ENCODE measurements around the gene ABCA9. TPM values are rescaled to one million over a fixed set of nuclear protein-coding genes. Genes with fewer than 3 reads are reported as not detected.
"Not testable (repeated sequence)": the region's sequence is repeated elsewhere in the genome, so short reads cannot be mapped to it uniquely, and the experiment has no call there.

ABCA9 gene
- total RNA-seq, 1 donor from 2014 or later, result 118 TPM

GRCh38 chr17:69044371-69044770 is 16.4 kb downstream of the ABCA9 start:
- intact Hi-C loops (cut with DNase I), result no loop called here
- no peak for ATAC-seq
- no peak for DNase-seq (ENCODE audit: low spot score)

GRCh38 chr17:69043098-69043734 is 17.5 kb downstream of the ABCA9 start:
- ATAC-seq (no peak), DNase-seq (ENCODE audit: low spot score) (no peak)
- intact Hi-C loops (cut with DNase I), result no loop called here

- intact Hi-C loops (cut with DNase I), result no loop called here
- no peak for DNase-seq (ENCODE audit: low spot score)
- no peak for ATAC-seq
Observed at GRCh38 chr17:69042308-69042707, 18.4 kb downstream of the ABCA9 start.

GRCh38 chr17:69031839-69032238 is 28.9 kb downstream of the ABCA9 start:
- DNase-seq (ENCODE audit: low spot score) (no peak), ATAC-seq (no peak)
- intact Hi-C loops (cut with DNase I), result no loop called here

GRCh38 chr17:69030169-69030568 is 30.6 kb downstream of the ABCA9 start:
- DNase-seq (ENCODE audit: low spot score) (no peak), ATAC-seq (no peak)
- intact Hi-C loops (cut with DNase I), result no loop called here

- ATAC-seq, result no peak
- DNase-seq (ENCODE audit: low spot score), result no peak
- intact Hi-C loops (cut with DNase I), result no loop called here
Observed at GRCh38 chr17:69018687-69019086, 42.0 kb downstream of the ABCA9 start.

- no peak for ATAC-seq
Observed at GRCh38 chr17:69018022-69018615, 42.6 kb downstream of the ABCA9 start.

GRCh38 chr17:69015631-69016030 is 45.1 kb downstream of the ABCA9 start:
- intact Hi-C loops (cut with DNase I), result no loop called here
- ATAC-seq (no peak), DNase-seq (ENCODE audit: low spot score) (no peak)

More at GRCh38 chr17:69018022-69018615, 42.6 kb downstream of the ABCA9 start:
- intact Hi-C loops (cut with DNase I), result no loop called here
- DNase-seq (ENCODE audit: low spot score), result no peak

- ATAC-seq (no peak), DNase-seq (ENCODE audit: low spot score) (no peak)
- intact Hi-C loops (cut with DNase I), result no loop called here
Observed at GRCh38 chr17:69012895-69013805, 47.6 kb downstream of the ABCA9 start.

- DNase-seq (ENCODE audit: low spot score) (no peak), ATAC-seq (no peak)
- intact Hi-C loops (cut with DNase I), result no loop called here
Observed at GRCh38 chr17:69009930-69010329, 50.8 kb downstream of the ABCA9 start.

GRCh38 chr17:69004759-69005158 is 56.0 kb downstream of the ABCA9 start:
- ATAC-seq; DNase-seq (ENCODE audit: low spot score); intact Hi-C loops (cut with DNase I): not testable (repeated sequence)

GRCh38 chr17:68999743-69000142 is 61.0 kb downstream of the ABCA9 start:
- intact Hi-C loops (cut with DNase I); ATAC-seq; DNase-seq (ENCODE audit: low spot score): not testable (repeated sequence)

GRCh38 chr17:68993112-68993511 is 67.6 kb downstream of the ABCA9 start:
- ATAC-seq (no peak), DNase-seq (ENCODE audit: low spot score) (no peak)
- intact Hi-C loops (cut with DNase I), result no loop called here

- intact Hi-C loops (cut with DNase I), result no loop called here
- ATAC-seq (no peak), DNase-seq (ENCODE audit: low spot score) (no peak)
Observed at GRCh38 chr17:68987966-68988365, 72.8 kb downstream of the ABCA9 start.

- ATAC-seq (peak; percentile 95), DNase-seq (ENCODE audit: low spot score) (peak; percentile 87)
- intact Hi-C loops (cut with DNase I), result no loop called here
Observed at GRCh38 chr17:68981288-68981687, 79.4 kb downstream of the ABCA9 start.

- intact Hi-C loops (cut with DNase I), result loop anchor here (5.0 kb wide), 1 partner anchor 196 kb away; no protein-coding TSS in a partner anchor
Observed at GRCh38 chr17:68973098-68973846, 87.5 kb downstream of the ABCA9 start.

GRCh38 chr17:68972119-68972704 is 88.5 kb downstream of the ABCA9 start:
- ATAC-seq (peak; percentile 72), DNase-seq (ENCODE audit: low spot score) (no peak)
- intact Hi-C loops (cut with DNase I), result loop anchor here (5.0 kb wide), 1 partner anchor 195 kb away; no protein-coding TSS in a partner anchor

More at GRCh38 chr17:68973098-68973846, 87.5 kb downstream of the ABCA9 start:
- DNase-seq (ENCODE audit: low spot score) (no peak), ATAC-seq (peak; percentile 10)

GRCh38 chr17:68969101-68969500 is 91.6 kb downstream of the ABCA9 start:
- DNase-seq (ENCODE audit: low spot score), result no peak
- intact Hi-C loops (cut with DNase I), result no loop called here
- ATAC-seq, result no peak

- intact Hi-C loops (cut with DNase I), result no loop called here
- ATAC-seq (peak; percentile 67), DNase-seq (ENCODE audit: low spot score) (no peak)
Observed at GRCh38 chr17:68963958-68964357, 96.8 kb downstream of the ABCA9 start.

All from sciatic nerve (tissue), 2 donors.